Sigmoid colon (tissue), 4 donors: Measurements from ENCODE around the gene SDK1.

Experiments used
- CTCF ChIP-seq, 4 experiments: fragments of 450-650 bp in 3 of 4; fragments of 200-600 bp in 1 of 4; IDR thresholded peaks; one replicate each; pipeline ENCODE4 v1.5.1; 2016 to 2019; ENCODE audit warnings: antibody characterized with exemption in 4 of 4, mild to moderate bottlenecking in 3 of 4, moderate library complexity in 2 of 4
- POLR2A ChIP-seq, 2 donors: fragments of 450-650 bp; IDR thresholded peaks; one replicate each; pipeline ENCODE4 v1.6.1; 2016; ENCODE audit warnings: antibody characterized with exemption in 2 of 2, mild to moderate bottlenecking in 2 of 2, moderate library complexity in 2 of 2
- POLR2AphosphoS5 ChIP-seq, 4 donors: sonication (generic); formaldehyde crosslinking; IDR thresholded peaks; one replicate each; pipeline ENCODE4 v1.6.1; 2017; ENCODE audit warnings: antibody characterized with exemption in 4 of 4

GRCh38 chr7:3953133-3953532, 652.1 kb downstream of the SDK1 start:
- no peak for TF ChIP-seq POLR2A (IDR thresholded peaks at IDR 0.05)
- TF ChIP-seq CTCF (IDR thresholded peaks at IDR 0.05), result no peak
- no peak for TF ChIP-seq POLR2AphosphoS5 (IDR thresholded peaks at IDR 0.05)
